ENCODE measurements around the gene ADAMTS16.

The ADAMTS16 gene

DNA sequence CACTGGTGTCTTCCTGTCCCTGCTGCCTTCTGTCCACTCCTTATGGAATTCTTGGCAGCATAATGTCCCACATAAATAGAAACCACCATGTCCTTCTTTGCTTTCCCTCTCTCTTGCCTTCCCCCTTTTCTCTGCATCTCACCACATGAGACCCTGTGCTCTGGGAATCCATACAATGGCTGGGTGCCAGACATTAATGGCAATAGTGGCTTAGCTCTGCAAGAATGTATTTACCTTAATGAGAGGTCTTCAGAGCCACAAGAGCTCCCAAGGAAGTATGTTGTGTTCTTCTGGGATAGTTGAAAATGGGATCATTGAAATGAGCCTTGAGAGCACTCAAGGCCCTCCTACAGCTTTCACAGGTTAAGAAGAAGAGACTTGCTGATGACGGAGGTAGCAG, 58.7 kb downstream of the ADAMTS16 start:
- Histone ChIP-seq H3K9ac (ENCODE audit: insufficient read length) (no peak overlapping the region), H3K36me3 (ENCODE audit: insufficient read depth, low read length) (no peaks in the 10 kb centered on the region), H3K27ac (no peak overlapping the region), H3K9me3 (ENCODE audit: low read depth, low read length) (no peaks in the 10 kb centered on the region), H3K4me3 (no peak overlapping the region)
- TF ChIP-seq FOXP2 (optimal IDR thresholded peaks at IDR 0.05; ENCODE audit: control extremely low read depth, extremely low read length, insufficient read depth) (no peak), EZH2 (IDR thresholded peaks at IDR 0.05) (no peak), POLR2AphosphoS5 (IDR thresholded peaks at IDR 0.05; ENCODE audit: borderline replicate concordance, low read depth, low read length) (no peak)
- DNase-seq (ENCODE audit: low read depth, low spot score): no peak

DNA sequence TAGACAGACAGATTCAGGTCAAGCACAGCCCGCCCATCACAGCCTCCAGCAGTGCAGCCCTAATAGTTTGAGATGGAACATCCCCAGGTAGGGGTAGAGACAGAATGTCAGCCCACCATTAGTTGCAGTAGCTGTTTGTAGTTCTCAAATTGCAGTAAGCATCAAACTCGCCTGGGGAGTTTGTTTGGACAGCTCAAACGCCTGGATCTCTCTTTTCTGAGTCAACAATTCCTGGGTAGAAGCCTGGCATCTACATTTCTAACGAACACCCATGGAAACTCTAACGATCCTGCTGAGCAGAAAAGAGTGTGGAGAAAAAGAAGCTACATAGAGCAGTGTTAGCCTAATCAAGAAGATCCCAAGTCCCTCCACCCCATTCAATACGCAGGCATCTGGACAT, 59.4 kb downstream of the ADAMTS16 start:
- Histone ChIP-seq H3K9me3 (ENCODE audit: low read depth, low read length) (no peaks in the 10 kb centered on the region), H3K9ac (ENCODE audit: insufficient read length) (no peak overlapping the region), H3K27ac (no peak overlapping the region), H3K36me3 (ENCODE audit: insufficient read depth, low read length) (no peaks in the 10 kb centered on the region), H3K4me3 (no peak overlapping the region)
- DNase-seq (ENCODE audit: low read depth, low spot score): no peak
- TF ChIP-seq FOXP2 (optimal IDR thresholded peaks at IDR 0.05; ENCODE audit: control extremely low read depth, extremely low read length, insufficient read depth) (no peak), EZH2 (IDR thresholded peaks at IDR 0.05) (no peak), POLR2AphosphoS5 (IDR thresholded peaks at IDR 0.05; ENCODE audit: borderline replicate concordance, low read depth, low read length) (no peak)

DNA sequence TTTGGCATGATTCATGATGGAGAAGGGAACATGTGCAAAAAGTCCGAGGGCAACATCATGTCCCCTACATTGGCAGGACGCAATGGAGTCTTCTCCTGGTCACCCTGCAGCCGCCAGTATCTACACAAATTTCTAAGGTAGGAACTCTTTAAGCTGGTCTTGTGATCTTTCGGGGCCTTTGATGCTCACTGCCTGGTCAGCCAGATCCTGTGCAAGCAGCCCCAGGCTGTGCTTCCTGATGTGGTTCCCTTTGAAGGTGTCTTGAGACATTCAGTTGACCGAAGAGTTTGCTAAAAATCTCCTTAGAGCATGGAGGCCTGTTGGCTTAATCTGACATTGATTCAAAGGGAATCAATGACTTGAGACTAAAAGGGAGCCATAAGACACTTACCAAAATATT, 60.0 kb downstream of the ADAMTS16 start:
- H3K9ac ChIP-seq (ENCODE audit: insufficient read length): no peak overlapping the region
- DNase-seq (ENCODE audit: low read depth, low spot score): no peak
- no peak for TF ChIP-seq FOXP2 (optimal IDR thresholded peaks at IDR 0.05; ENCODE audit: control extremely low read depth, extremely low read length, insufficient read depth)
- no peak for TF ChIP-seq POLR2AphosphoS5 (IDR thresholded peaks at IDR 0.05; ENCODE audit: borderline replicate concordance, low read depth, low read length)
- H3K36me3 ChIP-seq (ENCODE audit: insufficient read depth, low read length): no peaks in the 10 kb centered on the region
- no peak overlapping the region for H3K4me3 ChIP-seq
- H3K9me3 ChIP-seq (ENCODE audit: low read depth, low read length): no peaks in the 10 kb centered on the region
- no peak overlapping the region for H3K27ac ChIP-seq

DNA sequence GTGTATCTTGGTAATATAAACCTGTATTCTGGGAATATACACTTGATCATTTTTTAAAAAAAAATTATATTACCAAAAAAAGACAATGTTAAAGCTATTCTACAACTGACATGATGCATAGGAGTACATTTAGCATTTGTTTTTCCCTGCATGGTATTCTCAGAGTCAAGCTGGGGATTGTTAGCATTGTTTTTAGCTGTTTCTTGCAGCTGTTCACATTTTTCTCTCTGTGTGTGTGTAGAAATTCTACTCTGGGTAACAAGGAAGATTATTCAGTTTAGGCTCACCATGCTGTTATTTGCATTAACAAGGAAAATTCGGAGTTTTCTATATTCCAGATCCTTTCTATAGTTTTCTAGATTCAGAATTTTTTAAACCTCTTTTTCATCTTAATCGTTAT, 62.2 kb downstream of the ADAMTS16 start:
- TF ChIP-seq FOXP2 (optimal IDR thresholded peaks at IDR 0.05; ENCODE audit: control extremely low read depth, extremely low read length, insufficient read depth) (no peak), EZH2 (IDR thresholded peaks at IDR 0.05) (no peak), POLR2AphosphoS5 (IDR thresholded peaks at IDR 0.05; ENCODE audit: borderline replicate concordance, low read depth, low read length) (no peak)
- Histone ChIP-seq H3K4me3 (no peak overlapping the region), H3K9ac (ENCODE audit: insufficient read length) (no peak overlapping the region), H3K9me3 (ENCODE audit: low read depth, low read length) (no peaks in the 10 kb centered on the region), H3K27ac (no peak overlapping the region), H3K36me3 (ENCODE audit: insufficient read depth, low read length) (no peaks in the 10 kb centered on the region)
- DNase-seq (ENCODE audit: low read depth, low spot score): no peak

DNA sequence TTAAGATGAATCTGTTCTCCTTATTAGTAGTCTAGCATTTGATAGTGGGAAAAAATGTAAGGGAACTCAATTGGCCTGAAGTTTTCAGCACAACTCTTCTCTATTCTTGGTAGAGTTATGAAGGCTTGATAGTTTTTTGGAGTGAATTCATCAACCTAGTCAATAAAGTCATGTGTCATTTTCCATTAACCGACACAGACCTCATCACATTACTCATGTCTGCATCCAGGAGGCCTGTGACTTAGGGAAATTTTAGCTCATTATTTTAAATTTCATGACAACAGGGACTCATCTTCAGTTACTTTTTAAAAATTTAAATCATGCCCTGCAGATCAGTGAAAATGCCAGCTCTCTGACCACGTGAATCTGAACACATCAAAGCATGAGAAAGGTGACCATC, 63.3 kb downstream of the ADAMTS16 start:
- no peaks in the 10 kb centered on the region for H3K36me3 ChIP-seq (ENCODE audit: insufficient read depth, low read length)
- TF ChIP-seq FOXP2 (optimal IDR thresholded peaks at IDR 0.05; ENCODE audit: control extremely low read depth, extremely low read length, insufficient read depth) (no peak), POLR2AphosphoS5 (IDR thresholded peaks at IDR 0.05; ENCODE audit: borderline replicate concordance, low read depth, low read length) (no peak), EZH2 (IDR thresholded peaks at IDR 0.05) (no peak)
- H3K27ac ChIP-seq: no peak overlapping the region
- no peak for DNase-seq (ENCODE audit: low read depth, low spot score)
- no peak overlapping the region for H3K4me3 ChIP-seq
- H3K9ac ChIP-seq (ENCODE audit: insufficient read length): no peak overlapping the region
- H3K9me3 ChIP-seq (ENCODE audit: low read depth, low read length): no peaks in the 10 kb centered on the region

DNA sequence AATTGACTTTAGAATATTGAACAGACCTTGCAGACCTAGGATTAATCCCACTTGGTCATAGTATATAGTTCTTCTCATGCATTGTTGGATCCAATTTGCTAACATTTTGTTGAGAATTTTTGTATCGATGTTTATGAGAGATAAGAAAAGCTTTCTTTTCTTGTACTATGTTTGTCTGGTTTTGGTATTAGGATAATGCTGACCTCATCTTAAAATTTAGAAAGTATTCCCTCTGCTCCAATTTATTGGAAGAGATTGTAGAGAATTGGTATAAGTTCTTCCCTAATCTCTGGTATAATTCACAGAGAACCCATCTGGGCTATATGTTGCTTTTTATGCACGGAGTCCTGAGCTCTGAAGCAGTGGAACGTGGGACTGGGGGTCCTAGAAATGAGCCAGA, 67.7 kb downstream of the ADAMTS16 start:
- Histone ChIP-seq H3K36me3 (ENCODE audit: insufficient read depth, low read length) (no peaks in the 10 kb centered on the region), H3K9ac (ENCODE audit: insufficient read length) (no peak overlapping the region), H3K4me3 (no peak overlapping the region), H3K9me3 (ENCODE audit: low read depth, low read length) (no peaks in the 10 kb centered on the region), H3K27ac (no peak overlapping the region)
- no peak for DNase-seq (ENCODE audit: low read depth, low spot score)
- TF ChIP-seq FOXP2 (optimal IDR thresholded peaks at IDR 0.05; ENCODE audit: control extremely low read depth, extremely low read length, insufficient read depth): no peak
- no peak for TF ChIP-seq EZH2 (IDR thresholded peaks at IDR 0.05)
- no peak for TF ChIP-seq POLR2AphosphoS5 (IDR thresholded peaks at IDR 0.05; ENCODE audit: borderline replicate concordance, low read depth, low read length)

DNA sequence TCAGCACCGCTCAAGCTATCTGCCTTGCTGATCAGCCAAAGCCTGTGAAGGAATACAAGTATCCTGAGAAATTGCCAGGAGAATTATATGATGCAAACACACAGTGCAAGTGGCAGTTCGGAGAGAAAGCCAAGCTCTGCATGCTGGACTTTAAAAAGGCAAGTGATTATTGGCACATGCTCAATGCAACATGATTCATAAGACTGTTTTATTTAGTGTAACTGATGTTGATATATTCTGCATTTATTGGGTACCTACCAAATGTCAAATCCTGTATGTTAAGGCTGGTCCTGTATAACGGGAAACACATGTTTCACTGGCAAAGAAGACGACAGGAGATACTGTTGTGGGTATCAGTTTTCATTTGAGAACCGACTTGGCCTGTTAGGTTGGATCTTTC, 69.0 kb downstream of the ADAMTS16 start:
- no peaks in the 10 kb centered on the region for H3K9me3 ChIP-seq (ENCODE audit: low read depth, low read length)
- TF ChIP-seq EZH2 (IDR thresholded peaks at IDR 0.05): no peak
- no peak for TF ChIP-seq POLR2AphosphoS5 (IDR thresholded peaks at IDR 0.05; ENCODE audit: borderline replicate concordance, low read depth, low read length)
- TF ChIP-seq FOXP2 (optimal IDR thresholded peaks at IDR 0.05; ENCODE audit: control extremely low read depth, extremely low read length, insufficient read depth): no peak
- no peak overlapping the region for H3K27ac ChIP-seq
- no peak overlapping the region for H3K4me3 ChIP-seq
- no peaks in the 10 kb centered on the region for H3K36me3 ChIP-seq (ENCODE audit: insufficient read depth, low read length)
- no peak overlapping the region for H3K9ac ChIP-seq (ENCODE audit: insufficient read length)
- no peak for DNase-seq (ENCODE audit: low read depth, low spot score)

DNA sequence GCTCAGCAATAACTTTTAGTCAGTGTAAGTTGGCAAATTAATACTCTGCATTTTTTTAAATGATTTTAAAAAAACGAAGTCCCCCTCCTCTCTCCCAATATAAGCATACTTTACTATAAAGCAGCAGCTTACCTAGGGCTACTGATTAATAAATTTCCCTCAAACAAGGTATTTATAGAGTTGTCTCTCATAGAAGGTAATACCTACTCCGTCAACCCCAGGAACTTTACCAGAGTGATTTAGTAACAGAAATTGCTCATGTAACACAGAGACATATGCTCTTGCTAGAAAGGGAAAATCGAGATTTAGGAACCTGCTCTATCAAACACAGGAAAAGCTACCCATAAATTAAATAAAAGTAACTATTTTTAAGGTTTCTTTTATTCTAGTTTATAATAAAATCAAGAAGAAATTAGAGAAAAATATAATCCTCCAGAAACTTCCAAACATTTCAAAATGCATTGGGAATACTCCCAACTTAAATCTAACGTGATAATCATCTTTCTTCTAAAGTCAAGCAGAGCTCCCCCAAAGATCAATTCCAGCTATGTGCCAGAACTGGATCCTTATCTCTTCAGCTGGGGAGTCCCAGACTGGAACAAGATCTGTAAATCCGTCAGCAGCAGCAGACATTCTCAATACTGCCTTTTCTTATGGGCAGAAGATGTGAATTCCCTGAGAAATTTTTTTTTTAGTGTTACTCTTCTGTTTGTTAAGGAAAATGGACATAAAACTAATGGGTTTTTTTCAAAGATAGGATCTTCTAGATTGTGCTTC, 69.6 kb downstream of the ADAMTS16 start:
- H3K36me3 ChIP-seq (ENCODE audit: insufficient read depth, low read length): no peaks in the 10 kb centered on the region
- no peak for DNase-seq (ENCODE audit: low read depth, low spot score)
- no peak overlapping the region for H3K9ac ChIP-seq (ENCODE audit: insufficient read length)
- H3K4me3 ChIP-seq: no peak overlapping the region
- no peaks in the 10 kb centered on the region for H3K9me3 ChIP-seq (ENCODE audit: low read depth, low read length)
- TF ChIP-seq POLR2AphosphoS5 (IDR thresholded peaks at IDR 0.05; ENCODE audit: borderline replicate concordance, low read depth, low read length) (no peak), FOXP2 (optimal IDR thresholded peaks at IDR 0.05; ENCODE audit: control extremely low read depth, extremely low read length, insufficient read depth) (no peak), EZH2 (IDR thresholded peaks at IDR 0.05) (no peak)
- no peak overlapping the region for H3K27ac ChIP-seq

DNA sequence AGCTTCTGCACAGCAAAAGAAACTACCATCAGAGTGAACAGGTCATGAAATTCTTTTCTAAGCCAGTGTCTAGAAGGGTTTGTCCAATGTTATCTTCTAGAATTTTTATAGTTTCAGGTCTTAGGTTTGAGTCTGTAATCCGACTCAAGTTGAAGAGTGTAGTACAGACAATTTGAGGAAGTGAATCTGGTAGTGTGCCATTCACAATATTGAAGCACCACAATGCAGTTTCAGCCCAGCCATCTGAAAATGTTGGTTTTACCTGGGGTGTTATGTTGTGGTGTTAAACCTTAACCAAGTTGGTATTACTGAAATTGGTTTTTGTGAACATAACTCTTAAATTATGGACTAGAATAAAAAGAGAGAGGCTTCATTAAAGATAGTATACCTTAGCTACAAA, 77.2 kb downstream of the ADAMTS16 start:
- Histone ChIP-seq H3K27ac (no peak overlapping the region), H3K9me3 (ENCODE audit: low read depth, low read length) (no peaks in the 10 kb centered on the region), H3K36me3 (ENCODE audit: insufficient read depth, low read length) (no peaks in the 10 kb centered on the region), H3K9ac (ENCODE audit: insufficient read length) (no peak overlapping the region), H3K4me3 (no peak overlapping the region)
- TF ChIP-seq FOXP2 (optimal IDR thresholded peaks at IDR 0.05; ENCODE audit: control extremely low read depth, extremely low read length, insufficient read depth): no peak
- no peak for TF ChIP-seq EZH2 (IDR thresholded peaks at IDR 0.05)
- TF ChIP-seq POLR2AphosphoS5 (IDR thresholded peaks at IDR 0.05; ENCODE audit: borderline replicate concordance, low read depth, low read length): no peak
- DNase-seq (ENCODE audit: low read depth, low spot score): no peak
